ENCODE data around the gene SEC22A.

The SEC22A gene

DNA sequence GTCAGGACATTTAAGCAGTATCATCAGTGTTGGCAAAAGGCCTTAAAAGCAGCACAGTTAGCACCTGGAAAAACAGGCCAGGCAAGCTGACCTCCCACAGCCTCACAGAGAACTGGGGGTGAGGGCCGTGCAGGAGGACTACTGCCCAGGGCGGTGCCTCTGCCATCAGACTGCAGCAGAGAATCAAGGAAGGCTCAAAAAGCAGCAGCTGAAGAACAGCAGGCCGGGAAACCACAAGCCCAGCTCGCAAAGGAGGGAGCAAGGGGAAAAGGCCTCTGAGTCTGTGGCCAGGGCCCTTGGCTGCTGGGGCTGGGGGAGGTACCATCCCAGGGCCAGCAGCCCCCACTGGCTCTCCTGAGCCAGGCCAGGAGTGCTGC, 84.2 kb downstream of the SEC22A start:
- ATAC-seq, result no peak
- Mint-ChIP-seq H3K27ac (no peak overlapping the region), H3K4me1 (no peaks in the 10 kb centered on the region), H3K9me3 (no peaks in the 10 kb centered on the region), H3K4me3 (no peak overlapping the region), H3K27me3 (peaks cover 25% of the 10 kb centered on the region), H3K36me3 (no peaks in the 10 kb centered on the region)

DNA sequence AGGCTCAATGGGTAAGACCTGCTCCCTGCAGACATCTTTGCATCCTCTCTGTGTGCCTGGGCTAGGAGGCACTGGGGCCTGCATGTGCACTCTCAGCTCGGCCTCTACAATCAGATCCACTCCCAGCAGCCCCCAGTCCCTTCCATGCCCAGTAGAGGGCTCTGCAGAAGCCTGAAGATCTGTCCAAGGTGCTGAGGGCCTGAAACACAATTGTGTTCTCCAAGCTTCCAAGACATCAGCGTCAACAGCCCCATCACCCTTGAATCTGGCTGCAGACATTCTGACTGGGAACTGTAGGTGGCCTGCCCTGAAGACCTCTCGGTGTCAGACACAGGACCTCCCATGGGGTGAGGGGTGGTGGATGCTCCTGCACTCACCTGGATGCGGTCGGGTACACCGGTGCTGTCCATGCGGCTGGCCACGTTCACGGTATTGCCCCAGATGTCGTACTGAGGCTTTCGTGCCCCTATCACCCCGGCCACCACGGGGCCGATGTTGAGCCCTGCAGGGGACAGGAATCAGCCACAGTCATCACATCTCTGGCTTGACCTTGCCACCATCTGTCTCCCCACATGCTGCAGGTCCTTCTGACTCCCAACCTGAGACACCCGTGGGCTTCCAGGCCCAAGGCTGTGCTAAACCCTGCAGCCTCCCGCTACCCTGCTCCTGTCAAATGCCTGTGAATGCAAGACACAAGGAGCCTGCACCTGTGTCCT, 84.7 kb downstream of the SEC22A start:
- ATAC-seq, result peak; percentile 32
- Mint-ChIP-seq H3K27ac (no peak overlapping the region), H3K36me3 (no peaks in the 10 kb centered on the region), H3K9me3 (no peaks in the 10 kb centered on the region), H3K4me3 (no peak overlapping the region), H3K27me3 (peaks cover 30% of the 10 kb centered on the region), H3K4me1 (no peaks in the 10 kb centered on the region)

DNA sequence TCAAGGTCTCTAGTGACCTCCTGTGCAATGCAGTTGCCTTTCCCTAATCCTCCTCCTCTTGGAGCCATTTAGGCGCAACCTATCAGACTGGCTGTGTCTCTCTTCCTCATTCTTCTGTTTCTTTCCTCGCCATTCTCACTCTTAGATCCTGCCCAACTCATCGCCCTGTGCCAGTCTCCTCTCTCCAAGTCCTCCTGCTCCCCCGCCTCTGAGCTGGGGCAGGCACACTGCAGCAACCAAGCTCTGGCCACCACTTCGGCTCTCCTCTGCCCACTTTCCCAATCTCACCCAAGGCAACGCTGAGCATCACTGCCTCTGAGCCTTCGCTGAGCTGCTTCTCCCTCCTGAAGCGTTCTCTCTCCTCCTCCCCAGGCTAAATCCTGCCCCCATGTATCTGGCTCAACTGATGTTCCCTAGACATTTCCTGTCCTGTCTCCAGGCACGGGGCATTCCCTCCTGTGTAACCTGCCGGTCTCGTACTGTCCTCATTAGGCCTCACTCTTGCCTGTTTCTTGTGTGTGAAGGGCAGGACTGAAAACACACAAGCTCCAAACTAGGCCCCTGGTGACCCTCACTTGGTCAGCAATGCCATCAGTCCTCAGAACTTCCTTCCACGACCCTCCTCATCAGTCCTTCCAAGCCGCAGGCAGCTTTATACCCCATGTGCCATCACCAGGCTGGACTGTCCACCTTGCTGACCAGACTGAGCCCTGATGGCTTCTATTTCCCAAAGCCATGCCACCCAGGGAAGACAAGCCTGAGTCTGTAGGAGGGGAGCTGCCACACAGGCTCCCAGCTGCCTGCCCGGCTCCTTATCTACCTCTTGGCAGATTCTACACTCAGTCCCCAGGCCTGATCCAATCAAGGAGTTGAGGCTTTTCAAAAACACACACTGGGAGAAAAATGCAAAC, 85.6 kb downstream of the SEC22A start:
- no peaks in the 10 kb centered on the region for H3K36me3 Mint-ChIP-seq
- ATAC-seq, result no peak
- H3K4me3 Mint-ChIP-seq, result no peak overlapping the region
- H3K27me3 Mint-ChIP-seq, result peaks cover 34% of the 10 kb centered on the region
- no peak overlapping the region for H3K27ac Mint-ChIP-seq
- H3K4me1 Mint-ChIP-seq, result no peaks in the 10 kb centered on the region
- H3K9me3 Mint-ChIP-seq, result no peaks in the 10 kb centered on the region

DNA sequence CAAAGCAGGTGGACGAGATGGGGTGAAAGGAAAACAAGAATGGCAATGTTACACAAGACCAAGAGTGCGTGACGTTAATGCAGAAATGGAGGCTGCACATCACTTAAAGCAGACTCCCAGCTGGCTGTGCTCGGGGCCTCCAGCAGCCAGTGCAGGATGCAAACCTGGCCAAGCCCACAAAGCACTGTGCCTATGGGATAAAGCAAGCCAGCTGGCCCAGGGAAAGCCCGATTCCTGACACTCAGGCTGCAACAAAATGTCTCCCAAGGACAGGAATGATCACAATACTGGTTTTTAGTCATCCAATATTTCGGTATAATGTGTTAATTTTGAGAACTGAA, 86.2 kb downstream of the SEC22A start:
- H3K27ac Mint-ChIP-seq, result no peak overlapping the region
- H3K36me3 Mint-ChIP-seq, result no peaks in the 10 kb centered on the region
- no peaks in the 10 kb centered on the region for H3K9me3 Mint-ChIP-seq
- no peak for ATAC-seq
- H3K27me3 Mint-ChIP-seq, result peaks cover 36% of the 10 kb centered on the region
- no peaks in the 10 kb centered on the region for H3K4me1 Mint-ChIP-seq
- H3K4me3 Mint-ChIP-seq, result no peak overlapping the region

DNA sequence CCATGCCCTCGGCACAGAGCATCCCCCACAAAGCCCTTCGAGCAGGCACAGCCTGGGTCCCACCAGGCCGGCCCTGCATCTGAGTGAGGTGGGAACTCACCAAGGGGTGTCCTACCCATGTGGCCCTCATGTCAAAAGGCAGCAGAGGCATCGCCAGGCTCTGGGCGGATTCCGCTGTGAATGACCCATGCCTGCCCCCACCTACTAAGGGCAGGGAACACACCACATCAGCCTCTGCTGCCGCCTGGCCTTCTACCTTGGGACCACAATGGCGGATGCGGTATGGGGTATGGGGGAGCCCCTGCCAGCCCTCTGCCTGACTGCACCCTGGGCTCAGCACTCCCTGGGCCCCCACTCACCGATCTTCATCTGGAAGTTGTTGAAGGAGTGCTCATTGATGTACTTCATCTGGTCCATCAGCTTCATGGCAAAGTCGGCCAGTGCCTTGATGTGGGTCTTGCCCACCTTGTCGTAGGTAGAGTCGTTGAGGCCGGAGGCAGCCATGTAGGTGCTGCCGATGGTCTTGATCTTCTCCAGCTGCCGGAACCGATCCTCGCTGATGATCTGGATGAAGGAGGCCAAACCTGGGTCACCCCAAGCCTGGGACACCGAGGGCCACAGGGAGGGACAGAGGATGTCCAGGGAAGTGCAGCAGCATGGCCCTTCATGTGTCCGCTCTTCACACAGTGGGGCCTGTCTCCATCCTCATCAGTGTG, 87.8 kb downstream of the SEC22A start:
- no peak for ATAC-seq
- Mint-ChIP-seq H3K27ac (no peak overlapping the region), H3K27me3 (peaks cover 52% of the 10 kb centered on the region), H3K4me3 (no peak overlapping the region), H3K4me1 (no peaks in the 10 kb centered on the region), H3K36me3 (no peaks in the 10 kb centered on the region), H3K9me3 (no peaks in the 10 kb centered on the region)

DNA sequence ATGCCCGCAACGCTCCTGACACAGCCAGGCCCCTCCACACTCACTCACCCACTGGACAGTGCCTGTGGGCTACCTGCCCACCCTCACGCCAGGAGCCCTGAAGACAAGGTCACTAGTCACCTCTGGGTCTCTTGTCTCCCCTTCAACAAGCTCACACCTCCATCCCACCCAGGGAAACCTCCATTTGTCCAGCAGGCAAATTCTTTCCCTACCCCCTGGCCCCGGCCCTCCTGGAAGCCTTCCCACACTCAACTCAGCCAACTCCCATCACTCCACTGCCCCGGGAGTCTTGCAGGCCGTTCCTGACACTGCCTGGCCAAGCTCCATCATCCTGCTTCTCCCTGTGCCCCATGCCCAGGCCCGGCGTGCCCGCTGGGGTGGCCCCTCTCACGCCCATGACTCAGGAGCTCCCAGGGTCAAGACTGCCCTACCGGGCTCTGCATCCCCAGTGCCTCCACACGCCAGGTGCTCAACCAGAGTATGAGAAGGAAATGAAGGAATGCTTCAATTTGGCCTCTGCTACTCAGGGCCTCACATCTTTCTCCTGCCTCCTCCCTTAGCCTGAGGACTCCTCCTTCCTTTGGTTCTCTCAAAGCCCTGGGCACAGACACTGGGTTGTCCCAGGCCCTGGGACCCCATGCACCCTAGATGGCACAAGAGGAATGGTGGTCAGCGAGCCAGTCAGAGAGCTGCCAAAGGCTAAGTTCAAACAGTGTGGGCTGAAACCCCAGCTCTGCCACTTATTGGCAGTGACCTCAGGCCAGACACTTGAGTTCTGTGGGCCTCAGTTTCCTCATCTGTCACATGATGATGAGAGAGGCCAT, 88.6 kb downstream of the SEC22A start:
- no peaks in the 10 kb centered on the region for H3K4me1 Mint-ChIP-seq
- peaks cover 53% of the 10 kb centered on the region for H3K27me3 Mint-ChIP-seq
- H3K9me3 Mint-ChIP-seq, result no peaks in the 10 kb centered on the region
- no peaks in the 10 kb centered on the region for H3K36me3 Mint-ChIP-seq
- no peak for ATAC-seq
- no peak overlapping the region for H3K27ac Mint-ChIP-seq
- no peak overlapping the region for H3K4me3 Mint-ChIP-seq

DNA sequence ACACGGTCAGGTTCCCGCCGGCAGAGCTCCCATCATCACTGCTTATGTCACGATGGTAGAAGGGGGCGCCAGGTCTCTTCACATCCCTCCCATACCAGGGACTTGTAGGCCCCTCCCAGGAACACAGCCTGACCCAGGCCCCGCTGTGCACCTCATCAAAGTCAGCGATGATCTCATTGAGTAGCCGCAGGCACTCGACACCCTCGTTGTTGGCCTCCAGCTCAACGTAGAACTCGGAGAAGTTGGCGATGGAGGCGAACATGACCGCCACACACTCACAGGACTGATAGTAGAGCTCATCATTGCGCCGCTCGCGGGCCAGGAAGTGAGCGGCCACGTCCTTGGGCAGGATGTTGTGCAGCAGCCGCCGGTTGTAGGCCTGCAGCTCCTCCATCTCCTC, 89.2 kb downstream of the SEC22A start:
- Mint-ChIP-seq H3K4me1 (no peaks in the 10 kb centered on the region), H3K36me3 (no peaks in the 10 kb centered on the region), H3K4me3 (no peak overlapping the region), H3K27ac (no peak overlapping the region), H3K9me3 (no peaks in the 10 kb centered on the region), H3K27me3 (peaks cover 53% of the 10 kb centered on the region)
- no peak for ATAC-seq

DNA sequence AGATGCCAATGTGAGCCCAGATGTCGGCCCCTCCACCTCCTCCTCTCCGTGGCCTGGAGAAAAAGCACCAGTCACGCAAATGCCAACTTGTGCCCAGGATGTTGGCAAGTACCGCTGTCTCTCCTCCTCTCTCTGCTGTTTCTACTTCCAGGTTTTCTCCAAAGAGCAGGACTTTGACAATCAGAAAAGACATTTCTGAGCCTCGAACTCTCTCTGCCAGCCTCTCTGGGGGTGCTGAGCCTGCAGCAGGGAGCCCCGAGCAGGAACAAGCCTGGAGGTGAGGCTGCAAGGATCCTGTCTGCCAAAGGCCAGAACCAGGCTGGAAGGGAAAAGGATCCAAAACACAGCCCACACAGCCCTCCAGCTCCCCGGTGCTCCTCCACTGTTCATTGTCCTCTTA, 89.7 kb downstream of the SEC22A start:
- Mint-ChIP-seq H3K27ac (no peak overlapping the region), H3K4me3 (no peak overlapping the region)

DNA sequence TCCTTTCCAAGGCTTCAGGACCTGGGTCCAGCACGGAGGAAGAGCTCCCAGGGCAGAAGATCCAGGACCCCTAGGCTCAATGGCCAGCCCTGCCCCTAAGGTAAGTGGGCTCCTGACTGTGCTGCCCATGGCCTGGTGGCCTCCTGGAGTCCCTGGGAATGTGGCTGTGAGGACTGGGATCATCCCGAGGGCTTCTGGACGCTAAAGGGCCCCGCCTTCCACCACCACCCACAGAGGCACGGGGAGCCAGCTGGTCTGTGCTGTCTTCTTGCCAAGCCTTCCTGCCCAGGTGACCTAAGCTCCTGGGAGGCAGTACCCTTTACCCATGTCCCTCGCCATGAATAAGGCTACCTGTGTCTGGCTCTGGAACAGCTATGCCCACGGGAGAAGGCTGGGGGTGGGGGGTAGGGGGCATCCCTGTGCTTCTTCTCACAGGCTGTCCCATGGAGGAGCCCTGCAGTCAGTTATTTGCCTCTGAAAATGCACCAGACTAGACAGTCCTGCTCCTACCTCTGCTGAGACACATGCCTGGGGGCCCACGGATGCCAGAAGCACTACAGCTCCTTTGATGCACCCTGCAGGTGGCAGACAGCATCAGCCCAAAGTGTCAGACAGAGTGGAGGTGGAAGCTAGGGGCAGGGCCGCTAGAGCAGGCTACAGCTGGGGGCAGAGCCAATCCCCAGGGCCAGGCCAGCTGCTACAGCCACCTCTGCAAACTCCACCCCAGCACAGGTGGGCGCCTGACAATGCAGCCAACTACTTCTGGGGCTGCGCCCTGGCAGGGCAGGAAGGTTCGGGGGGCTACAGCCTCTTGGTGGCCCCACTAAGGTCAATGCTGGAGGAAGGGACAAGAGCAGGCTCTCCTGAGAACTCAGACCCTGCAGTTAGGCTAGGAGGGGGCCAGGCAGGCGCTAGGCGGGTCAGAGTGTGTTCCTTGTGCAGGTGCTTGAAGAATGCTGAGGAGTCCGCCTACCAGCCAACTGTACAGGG, 90.9 kb downstream of the SEC22A start:
- Mint-ChIP-seq H3K27ac (no peak overlapping the region), H3K4me3 (no peak overlapping the region), H3K36me3 (no peaks in the 10 kb centered on the region), H3K27me3 (peaks cover 42% of the 10 kb centered on the region), H3K4me1 (no peaks in the 10 kb centered on the region), H3K9me3 (no peaks in the 10 kb centered on the region)
- no peak for ATAC-seq

More for the DNA sequence above, 89.7 kb downstream of the SEC22A start:
- no peak for ATAC-seq
- H3K27me3 Mint-ChIP-seq, result peaks cover 53% of the 10 kb centered on the region
- no peaks in the 10 kb centered on the region for H3K9me3 Mint-ChIP-seq
- no peaks in the 10 kb centered on the region for H3K36me3 Mint-ChIP-seq
- no peaks in the 10 kb centered on the region for H3K4me1 Mint-ChIP-seq

DNA sequence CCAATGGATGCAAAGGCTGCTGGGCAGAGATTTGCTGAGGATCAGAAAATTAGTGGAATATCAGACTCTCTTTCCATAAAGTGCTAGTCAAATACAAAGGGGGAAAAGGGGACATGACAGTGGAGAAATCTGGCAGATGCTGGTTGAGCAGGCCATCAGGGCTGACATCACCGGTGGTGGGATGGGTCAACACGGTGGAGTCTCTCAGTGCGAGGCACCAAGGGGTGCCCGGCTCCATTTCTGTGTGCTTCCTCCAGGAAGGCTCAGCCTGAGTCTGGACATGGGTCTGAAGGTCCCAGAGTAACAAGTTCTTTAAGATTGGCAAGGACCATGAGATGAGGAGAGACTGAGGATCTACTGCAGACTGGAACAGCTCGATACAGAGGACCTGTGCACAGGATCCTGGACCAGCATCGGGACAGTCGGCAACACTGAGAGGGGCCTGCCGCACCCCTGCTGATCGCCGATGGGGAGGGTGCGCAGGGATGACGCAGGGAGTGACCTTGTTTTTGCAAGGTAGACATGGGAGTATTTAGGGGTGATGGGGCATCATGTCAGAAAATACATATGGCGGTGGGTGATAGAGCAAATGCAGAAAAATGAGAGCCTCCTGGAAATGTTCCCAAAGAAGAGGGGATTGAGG, 92.7 kb downstream of the SEC22A start:
- H3K4me3 Mint-ChIP-seq, result no peak overlapping the region
- no peaks in the 10 kb centered on the region for H3K9me3 Mint-ChIP-seq
- H3K27ac Mint-ChIP-seq, result no peak overlapping the region
- no peaks in the 10 kb centered on the region for H3K36me3 Mint-ChIP-seq
- ATAC-seq, result no peak
- H3K4me1 Mint-ChIP-seq, result no peaks in the 10 kb centered on the region
- peaks cover 44% of the 10 kb centered on the region for H3K27me3 Mint-ChIP-seq

DNA sequence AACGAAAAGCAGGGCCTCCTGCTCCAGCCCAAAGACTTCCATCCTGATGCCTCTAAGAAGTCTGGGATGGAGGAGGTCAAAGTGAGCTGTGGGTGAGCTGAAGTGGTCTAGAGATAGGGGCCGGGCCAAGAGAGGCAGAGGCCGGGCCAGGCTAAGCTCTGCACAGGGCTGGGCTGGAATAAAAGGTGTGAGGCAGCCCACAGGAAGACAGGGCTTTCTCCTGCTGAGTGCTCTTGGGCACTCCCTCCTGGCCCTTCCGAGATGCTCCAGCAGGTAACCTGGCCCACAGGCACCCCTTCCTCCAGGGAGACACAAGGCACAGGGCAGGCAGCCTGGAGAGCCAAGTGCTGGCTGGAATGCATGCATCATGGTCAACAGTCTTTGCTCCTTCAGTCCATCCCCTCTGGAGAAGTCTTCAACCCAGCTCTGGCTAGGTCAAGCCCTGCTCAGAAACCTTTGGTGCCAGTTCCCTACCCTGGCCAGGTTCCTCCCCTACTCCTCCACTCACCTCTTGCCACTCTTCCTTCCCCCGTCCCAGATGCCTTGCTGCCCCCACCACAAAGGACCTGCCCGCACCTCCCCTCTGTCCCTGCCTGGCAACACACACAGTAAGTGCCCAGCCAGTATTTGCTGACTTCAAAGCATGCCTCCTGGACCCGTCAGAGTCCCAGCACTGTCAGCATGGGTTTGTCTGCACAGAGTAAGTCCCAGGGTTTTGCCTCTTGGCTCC, 93.6 kb downstream of the SEC22A start:
- peak; percentile 13 for ATAC-seq
- Mint-ChIP-seq H3K27me3 (peaks cover 44% of the 10 kb centered on the region), H3K27ac (no peak overlapping the region), H3K36me3 (no peaks in the 10 kb centered on the region), H3K9me3 (no peaks in the 10 kb centered on the region), H3K4me3 (no peak overlapping the region), H3K4me1 (no peaks in the 10 kb centered on the region)

DNA sequence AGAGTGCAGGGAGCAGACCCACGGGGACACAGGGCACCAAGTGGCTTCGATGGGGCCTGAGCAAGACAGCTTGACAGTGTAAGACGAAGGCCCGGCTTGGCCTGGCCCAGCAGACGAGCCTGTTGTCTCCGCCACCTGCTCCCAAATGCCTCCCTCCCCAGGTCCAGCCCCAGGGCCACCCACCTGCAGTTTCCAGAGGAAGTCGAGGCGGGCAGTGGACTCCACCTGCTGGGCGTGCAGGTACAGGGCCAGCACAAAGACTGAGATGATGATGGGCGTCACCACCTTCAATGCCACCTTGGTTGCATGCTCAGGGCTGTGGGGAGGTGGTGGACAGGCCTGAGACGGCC, 94.1 kb downstream of the SEC22A start:
- Mint-ChIP-seq H3K27me3 (peaks cover 39% of the 10 kb centered on the region), H3K9me3 (no peaks in the 10 kb centered on the region), H3K36me3 (no peaks in the 10 kb centered on the region), H3K27ac (no peak overlapping the region), H3K4me3 (no peak overlapping the region), H3K4me1 (no peaks in the 10 kb centered on the region)
- peak; percentile 25 for ATAC-seq

DNA sequence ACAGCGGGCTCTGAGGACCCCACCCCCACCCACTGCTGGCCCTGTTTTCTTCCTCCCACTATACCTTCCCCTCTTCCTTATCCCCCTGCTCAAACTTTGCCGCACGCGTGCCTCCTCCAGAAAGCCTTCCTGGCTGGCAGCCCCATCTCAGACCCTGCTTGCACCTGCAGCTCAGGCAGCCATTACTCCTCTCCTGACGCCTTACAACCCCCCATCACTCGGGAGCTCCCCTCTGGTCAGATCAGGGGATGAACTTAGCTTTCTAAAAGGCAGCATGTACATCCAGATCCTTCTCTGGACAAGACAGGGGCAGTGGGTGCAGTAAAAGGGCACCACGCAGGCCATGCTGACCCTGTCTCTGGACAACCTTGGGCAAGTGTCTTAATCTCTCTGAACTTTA, 94.5 kb downstream of the SEC22A start:
- no peaks in the 10 kb centered on the region for H3K4me1 Mint-ChIP-seq
- peaks cover 35% of the 10 kb centered on the region for H3K27me3 Mint-ChIP-seq
- H3K36me3 Mint-ChIP-seq, result no peaks in the 10 kb centered on the region
- H3K27ac Mint-ChIP-seq, result no peak overlapping the region
- no peak for ATAC-seq
- H3K4me3 Mint-ChIP-seq, result no peak overlapping the region
- H3K9me3 Mint-ChIP-seq, result no peaks in the 10 kb centered on the region
